Suprapubic skin (tissue), 4 donors: ENCODE data around the gene CTNS.

Source experiments
- CTCF ChIP-seq, 2 donors: fragments of 200-600 bp in 1 of 2; fragments of 450-650 bp in 1 of 2; sonication (generic) in 1 of 2; IDR thresholded peaks; one replicate each; pipeline ENCODE4 v1.5.1; 2016 to 2019; ENCODE audit warnings: antibody characterized with exemption in 2 of 2, mild to moderate bottlenecking in 1 of 2, moderate library complexity in 1 of 2
- POLR2A ChIP-seq, 2 donors: fragments of 450-650 bp; IDR thresholded peaks; one replicate each; pipeline ENCODE4 v1.6.1; 2017; ENCODE audit warnings: antibody characterized with exemption in 2 of 2, mild to moderate bottlenecking in 2 of 2, moderate library complexity in 2 of 2
- POLR2AphosphoS5 ChIP-seq, 3 donors: sonication (generic); formaldehyde crosslinking; IDR thresholded peaks; one replicate each; pipeline ENCODE4 v1.6.1; 2017; ENCODE audit warnings: antibody characterized with exemption in 3 of 3

DNA sequence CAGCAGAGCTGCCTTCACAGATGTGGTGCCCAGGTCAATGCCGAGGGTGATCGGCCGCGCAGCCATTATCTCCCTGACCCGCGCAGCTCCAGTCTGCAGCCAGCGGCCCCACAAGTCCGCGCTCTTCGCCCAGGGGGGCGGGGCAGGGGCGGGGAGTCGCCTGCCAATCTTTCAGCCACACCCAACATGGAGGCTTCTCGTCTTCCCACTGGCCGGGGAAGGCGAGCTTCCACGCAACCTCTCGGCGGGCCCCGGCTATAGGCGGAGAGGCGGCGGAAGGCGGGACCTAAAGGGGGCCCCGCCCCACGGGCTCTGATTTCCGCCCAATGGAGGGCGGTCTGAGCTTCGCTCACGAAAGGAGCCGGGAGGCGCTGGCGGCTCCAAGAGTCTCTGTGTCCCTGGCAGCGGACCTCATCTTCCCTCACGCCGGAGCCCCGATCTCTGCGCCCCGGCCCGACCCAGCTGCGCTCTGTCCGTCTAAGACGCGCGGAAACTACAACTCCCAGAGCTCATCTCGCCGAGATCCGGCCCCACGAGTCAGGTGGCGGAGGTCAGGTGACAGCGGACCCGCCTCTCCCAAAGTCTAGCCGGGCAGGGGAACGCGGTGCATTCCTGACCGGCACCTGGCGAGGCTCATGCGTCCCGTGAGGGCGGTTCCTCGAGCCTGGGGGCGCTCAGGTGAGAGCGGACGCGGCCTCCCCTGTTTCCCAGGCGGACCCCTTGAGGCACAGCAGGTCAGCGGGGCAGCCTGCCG, at the start of gene CTNS, which contains the start of gene SHPK:
- TF ChIP-seq POLR2AphosphoS5 (IDR thresholded peaks at IDR 0.05), result peak; percentile 8 to 60 (median 41)
- TF ChIP-seq CTCF (IDR thresholded peaks at IDR 0.05), result no peak
- peak in 1 of 2 donors; percentile 22 for TF ChIP-seq POLR2A (IDR thresholded peaks at IDR 0.05)
